PC-3 (cell line): Measurements from ENCODE around the gene DRAM1. TPM values are rescaled to one million over a fixed set of nuclear protein-coding genes. Genes with fewer than 3 reads are reported as not detected.

ENCODE experiments used
- ATAC-seq: fragments of 200-7000 bp; cut with Tn5 transposase; 2 replicates; pipeline ENCODE4 v1.9.1; 2020; ENCODE audit warnings: mild to moderate bottlenecking, moderate library complexity
- BruUV-seq: library from RNA; stranded (reverse); fragments of 400-500 nt; replicated peaks from 2 replicates; lab custom pipeline; 2021; lab: Mats Ljungman, UMichigan
- CTCF ChIA-PET: fragments of 300-600 bp; sonication (Branson Sonifier 250); formaldehyde crosslinking; loops from one replicate; lab custom pipeline; 2022; ENCODE audit warnings: antibody characterized with exemption; lab: Charles Lee
- POLR2A ChIA-PET: fragments of 300-600 bp; sonication (Branson Sonifier 250); formaldehyde crosslinking; loops from one replicate; lab custom pipeline; 2022; ENCODE audit warnings: antibody characterized with exemption; ENCODE audit not compliant: unreplicated experiment; lab: Charles Lee
- DNase-seq: peaks from one replicate; pipeline ENCODE4 v3.0.0-alpha.2; 2015
- H2AFZ ChIP-seq: fragments of 300-600 bp; sonication (generic); 2 replicates; pipeline ENCODE4 v1.6.0; 2016; ENCODE audit warnings: antibody characterized with exemption, low read length
- H3F3A ChIP-seq: fragments of 300-600 bp; sonication (generic); one replicate; pipeline ENCODE4 v1.6.0; 2017; ENCODE audit warnings: antibody characterized with exemption, low read length, control low read depth, mild to moderate bottlenecking; ENCODE audit not compliant: unreplicated experiment
- H3K27ac ChIP-seq: fragments of 300-600 bp; sonication (generic); 2 replicates; pipeline ENCODE4 v1.5.1; 2016; ENCODE audit warnings: mild to moderate bottlenecking, low read length
- H3K27me3 ChIP-seq: fragments of 300-600 bp; sonication (generic); 2 replicates; pipeline ENCODE4 v1.6.1; 2016; ENCODE audit warnings: low read length, mixed read lengths
- H3K36me3 ChIP-seq: fragments of 300-600 bp; sonication (generic); 2 replicates; pipeline ENCODE4 v1.6.1; 2016; ENCODE audit warnings: low read depth, mixed run types, low read length, mixed read lengths
- H3K4me1 ChIP-seq: fragments of 300-600 bp; sonication (generic); 2 replicates; pipeline ENCODE4 v1.5.1; 2016; ENCODE audit warnings: low read length; ENCODE audit not compliant: insufficient read depth
- H3K4me2 ChIP-seq: fragments of 300-600 bp; sonication (generic); 2 replicates; pipeline ENCODE4 v1.6.0; 2016; ENCODE audit warnings: low read length
- H3K4me3 ChIP-seq: fragments of 300-600 bp; sonication (generic); 2 replicates; pipeline ENCODE4 v1.5.1; 2016; ENCODE audit warnings: mild to moderate bottlenecking, low read length, mixed read lengths
- H3K79me2 ChIP-seq: fragments of 300-600 bp; sonication (generic); 2 replicates; pipeline ENCODE4 v1.6.1; 2017; ENCODE audit warnings: low read length, mixed read lengths
- H3K9ac ChIP-seq: fragments of 300-600 bp; sonication (generic); 2 replicates; pipeline ENCODE4 v1.6.0; 2016; ENCODE audit warnings: mild to moderate bottlenecking, low read length
- H3K9me2 ChIP-seq: fragments of 300-600 bp; sonication (generic); replicated peaks from 2 replicates; pipeline ENCODE4 v1.6.1; 2016; ENCODE audit warnings: mixed run types, low read length, mixed read lengths
- H3K9me3 ChIP-seq: fragments of 300-600 bp; sonication (generic); 2 replicates; pipeline ENCODE4 v1.6.1; 2016; ENCODE audit warnings: low read length, mixed read lengths
- H4K20me1 ChIP-seq: fragments of 300-600 bp; sonication (generic); 2 replicates; pipeline ENCODE4 v1.6.1; 2016; ENCODE audit warnings: low read length, mixed read lengths
- EZH2 ChIP-seq: fragments of 300-600 bp; sonication (generic); IDR thresholded peaks from one replicate; pipeline ENCODE4 v1.6.1; 2017; ENCODE audit warnings: antibody characterized with exemption, mild to moderate bottlenecking, low read length; ENCODE audit not compliant: unreplicated experiment
- EZH2phosphoT487 ChIP-seq: fragments of 300-600 bp; sonication (generic); IDR thresholded peaks from 2 replicates; pipeline ENCODE4 v1.6.1; 2018; ENCODE audit warnings: mild to moderate bottlenecking, antibody characterized with exemption, low read length, borderline replicate concordance
- intact Hi-C: fragments of 100-400 bp; cut with micrococcal nuclease; formaldehyde crosslinking; loops from 2 replicates; pipeline ENCODE4 v1.9.0; 2023
- total RNA-seq: library from RNA; depleted of rRNA; stranded (reverse); fragments of >200 nt; gene quantifications from 2 replicates; pipeline ENCODE4 v1.2.3, GENCODE V29; 2014
- TF ChIP-seq, protein P1 (sequence below): fragments of 300-600 bp; sonication (generic); conservative IDR thresholded peaks from 2 replicates; pipeline ENCODE4 v1.5.1; 2017; ENCODE audit warnings: antibody characterized with exemption, low read depth, mild to moderate bottlenecking, low read length

The DRAM1 gene
- total RNA-seq, 1 experiment from 2014 or later, result 5.2 TPM

DNA sequence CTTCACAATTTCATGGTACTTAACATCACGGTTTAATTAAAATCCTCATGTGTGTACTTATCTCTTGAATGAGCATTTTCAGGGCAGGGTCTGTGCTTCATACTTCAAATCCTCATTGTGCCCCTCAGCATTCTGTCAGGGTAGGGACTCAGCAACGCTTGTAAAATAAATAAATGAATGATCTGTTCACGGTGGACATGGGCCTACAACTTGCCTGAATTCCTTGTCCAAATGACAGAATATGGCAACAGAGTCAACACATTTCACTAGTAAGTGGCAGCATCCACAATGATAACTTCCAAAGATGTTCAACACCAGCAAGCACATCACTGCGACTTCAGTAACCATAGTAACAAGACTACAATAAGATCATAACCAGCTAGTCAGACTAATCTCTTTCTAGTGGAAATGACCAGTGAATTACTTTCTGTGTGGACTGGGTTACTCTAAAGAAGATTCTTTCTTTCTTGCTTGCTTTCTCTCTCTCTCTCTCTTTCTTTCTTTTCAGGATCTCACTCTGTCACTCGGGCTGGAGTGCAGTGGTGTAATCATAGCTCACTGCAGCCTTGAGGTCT, 32.2 kb upstream of the DRAM1 start:
- H3K9me2 ChIP-seq, result no peaks in the 10 kb centered on the region
- intact Hi-C loops, result no loop called here
- no peaks in the 10 kb centered on the region for H3K79me2 ChIP-seq
- no peak overlapping the region for H2AFZ ChIP-seq
- ATAC-seq (no peak), DNase-seq (no peak)
- ChIA-PET POLR2A (no interaction called here), CTCF (interaction anchor here (0.6 kb wide), 1 partner anchor 9 kb away, joined by 3 read pairs; no protein-coding TSS in a partner anchor)
- no peak overlapping the region for H3K4me2 ChIP-seq
- H3K4me1 ChIP-seq, result peaks cover 3% of the 10 kb centered on the region; the same call in 1 of the 2 replicates
- H3K27ac ChIP-seq, result no peak overlapping the region
- BruUV-seq, result no TSS peak
- H3K36me3 ChIP-seq, result no peaks in the 10 kb centered on the region
- H3K9me3 ChIP-seq, result no peaks in the 10 kb centered on the region
- H3F3A ChIP-seq, result no peaks in the 10 kb centered on the region
- H3K27me3 ChIP-seq, result no peaks in the 10 kb centered on the region
- no peak overlapping the region for H3K9ac ChIP-seq
- H4K20me1 ChIP-seq, result no peaks in the 10 kb centered on the region
- H3K4me3 ChIP-seq, result no peak overlapping the region
- TF ChIP-seq, protein P1, sequence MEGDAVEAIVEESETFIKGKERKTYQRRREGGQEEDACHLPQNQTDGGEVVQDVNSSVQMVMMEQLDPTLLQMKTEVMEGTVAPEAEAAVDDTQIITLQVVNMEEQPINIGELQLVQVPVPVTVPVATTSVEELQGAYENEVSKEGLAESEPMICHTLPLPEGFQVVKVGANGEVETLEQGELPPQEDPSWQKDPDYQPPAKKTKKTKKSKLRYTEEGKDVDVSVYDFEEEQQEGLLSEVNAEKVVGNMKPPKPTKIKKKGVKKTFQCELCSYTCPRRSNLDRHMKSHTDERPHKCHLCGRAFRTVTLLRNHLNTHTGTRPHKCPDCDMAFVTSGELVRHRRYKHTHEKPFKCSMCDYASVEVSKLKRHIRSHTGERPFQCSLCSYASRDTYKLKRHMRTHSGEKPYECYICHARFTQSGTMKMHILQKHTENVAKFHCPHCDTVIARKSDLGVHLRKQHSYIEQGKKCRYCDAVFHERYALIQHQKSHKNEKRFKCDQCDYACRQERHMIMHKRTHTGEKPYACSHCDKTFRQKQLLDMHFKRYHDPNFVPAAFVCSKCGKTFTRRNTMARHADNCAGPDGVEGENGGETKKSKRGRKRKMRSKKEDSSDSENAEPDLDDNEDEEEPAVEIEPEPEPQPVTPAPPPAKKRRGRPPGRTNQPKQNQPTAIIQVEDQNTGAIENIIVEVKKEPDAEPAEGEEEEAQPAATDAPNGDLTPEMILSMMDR, result no peak
- TF ChIP-seq EZH2 (no peak), EZH2phosphoT487 (no peak)

DNA sequence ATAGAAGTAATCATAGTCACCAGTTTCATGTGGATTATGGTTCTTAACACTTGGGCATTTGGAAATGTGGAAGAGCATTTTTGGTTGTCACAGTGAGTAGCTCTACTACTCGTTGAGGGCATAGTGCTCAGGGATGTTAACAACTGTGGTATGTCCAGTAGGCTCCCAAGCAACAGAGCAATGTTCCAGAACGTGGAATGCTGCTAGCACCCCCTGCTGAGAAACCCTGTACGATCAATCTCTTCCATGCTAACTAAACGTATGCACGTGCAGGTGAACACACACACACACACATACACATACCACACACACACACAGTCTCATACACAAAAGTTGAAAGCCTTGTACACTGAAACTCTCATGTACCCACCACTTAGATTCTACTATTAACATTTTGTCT, 30.1 kb upstream of the DRAM1 start:
- no peak overlapping the region for H3K4me3 ChIP-seq
- no peaks in the 10 kb centered on the region for H3K4me1 ChIP-seq
- TF ChIP-seq, protein P1, result 0 out of 2 replicates have a peak, but pooled peaks have one; percentile 18
- no peak for TF ChIP-seq EZH2
- H3K27me3 ChIP-seq, result no peaks in the 10 kb centered on the region
- no peak overlapping the region for H3K9ac ChIP-seq
- ChIA-PET POLR2A (no interaction called here), CTCF (no interaction called here)
- no peaks in the 10 kb centered on the region for H3K79me2 ChIP-seq
- no peak overlapping the region for H3K4me2 ChIP-seq
- H3K9me3 ChIP-seq, result no peaks in the 10 kb centered on the region
- no peak overlapping the region for H2AFZ ChIP-seq
- intact Hi-C loops, result no loop called here
- no peaks in the 10 kb centered on the region for H3K9me2 ChIP-seq
- no peak for DNase-seq
- ATAC-seq, result no peak
- H3K27ac ChIP-seq, result no peak overlapping the region
- H3K36me3 ChIP-seq, result no peaks in the 10 kb centered on the region
- H4K20me1 ChIP-seq, result no peaks in the 10 kb centered on the region
- no peaks in the 10 kb centered on the region for H3F3A ChIP-seq
- no TSS peak for BruUV-seq

DNA sequence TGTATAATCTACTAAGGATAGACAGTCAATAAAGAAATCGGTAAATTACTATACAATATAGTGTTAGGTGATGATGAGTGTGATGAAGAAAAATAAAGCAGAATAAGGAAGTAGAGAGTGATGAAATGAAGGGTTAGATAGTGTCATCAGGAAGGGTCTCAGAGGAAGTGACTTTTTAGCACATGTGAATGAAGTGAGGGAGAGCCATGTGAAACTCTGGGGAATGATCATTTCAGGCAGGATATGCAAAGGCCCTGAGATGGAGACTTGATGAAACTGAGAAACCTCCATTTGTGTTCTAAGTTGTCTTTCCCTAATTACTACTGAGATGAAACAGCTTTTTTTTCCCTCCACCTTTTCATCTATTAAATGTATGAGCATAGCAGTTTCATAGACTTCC, 27.2 kb upstream of the DRAM1 start:
- Histone ChIP-seq H2AFZ (no peak overlapping the region), H3K9ac (no peak overlapping the region), H3K9me2 (no peaks in the 10 kb centered on the region), H3F3A (no peaks in the 10 kb centered on the region), H4K20me1 (no peaks in the 10 kb centered on the region), H3K9me3 (no peaks in the 10 kb centered on the region), H3K27ac (no peak overlapping the region), H3K4me3 (no peak overlapping the region), H3K4me2 (no peak overlapping the region), H3K27me3 (no peaks in the 10 kb centered on the region), H3K4me1 (no peaks in the 10 kb centered on the region), H3K36me3 (no peaks in the 10 kb centered on the region), H3K79me2 (no peaks in the 10 kb centered on the region)
- ATAC-seq, result no peak
- DNase-seq, result no peak
- CTCF ChIA-PET, result no interaction called here
- BruUV-seq, result no TSS peak
- POLR2A ChIA-PET, result no interaction called here
- TF ChIP-seq, protein P1, result no peak
- TF ChIP-seq EZH2phosphoT487 (no peak), EZH2 (no peak)
- intact Hi-C loops, result no loop called here
